ENCODE data around the gene TAMM41.

Gene TAMM41

GRCh38 chr3:11847607-11848006, 922 bp upstream of the TAMM41 start:
- ChIA-PET CTCF (interaction anchor here (0.6 to 2.1 kb wide), 4 partner anchors 10 to 199 kb away, joined by 3 to 8 read pairs (median 5); no protein-coding TSS in a partner anchor), POLR2A (no interaction called here)
- no peak overlapping the region for H3K4me3 ChIP-seq (ENCODE audit: low read depth, low read length)
- H3K36me3 ChIP-seq (ENCODE audit: control insufficient read depth in 2 of 2, insufficient read depth in 1 of 2, low read length in 2 of 2), result peaks cover 10 to 23% of the 10 kb centered on the region in 2 experiments; a peak in 2 of 3 replicates
- TF ChIP-seq, protein P1, sequence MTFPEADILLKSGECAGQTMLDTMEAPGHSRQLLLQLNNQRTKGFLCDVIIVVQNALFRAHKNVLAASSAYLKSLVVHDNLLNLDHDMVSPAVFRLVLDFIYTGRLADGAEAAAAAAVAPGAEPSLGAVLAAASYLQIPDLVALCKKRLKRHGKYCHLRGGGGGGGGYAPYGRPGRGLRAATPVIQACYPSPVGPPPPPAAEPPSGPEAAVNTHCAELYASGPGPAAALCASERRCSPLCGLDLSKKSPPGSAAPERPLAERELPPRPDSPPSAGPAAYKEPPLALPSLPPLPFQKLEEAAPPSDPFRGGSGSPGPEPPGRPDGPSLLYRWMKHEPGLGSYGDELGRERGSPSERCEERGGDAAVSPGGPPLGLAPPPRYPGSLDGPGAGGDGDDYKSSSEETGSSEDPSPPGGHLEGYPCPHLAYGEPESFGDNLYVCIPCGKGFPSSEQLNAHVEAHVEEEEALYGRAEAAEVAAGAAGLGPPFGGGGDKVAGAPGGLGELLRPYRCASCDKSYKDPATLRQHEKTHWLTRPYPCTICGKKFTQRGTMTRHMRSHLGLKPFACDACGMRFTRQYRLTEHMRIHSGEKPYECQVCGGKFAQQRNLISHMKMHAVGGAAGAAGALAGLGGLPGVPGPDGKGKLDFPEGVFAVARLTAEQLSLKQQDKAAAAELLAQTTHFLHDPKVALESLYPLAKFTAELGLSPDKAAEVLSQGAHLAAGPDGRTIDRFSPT (tag by site-specific recombination; IDR thresholded peaks at IDR 0.05), result no peak
- TF ChIP-seq, protein P2, sequence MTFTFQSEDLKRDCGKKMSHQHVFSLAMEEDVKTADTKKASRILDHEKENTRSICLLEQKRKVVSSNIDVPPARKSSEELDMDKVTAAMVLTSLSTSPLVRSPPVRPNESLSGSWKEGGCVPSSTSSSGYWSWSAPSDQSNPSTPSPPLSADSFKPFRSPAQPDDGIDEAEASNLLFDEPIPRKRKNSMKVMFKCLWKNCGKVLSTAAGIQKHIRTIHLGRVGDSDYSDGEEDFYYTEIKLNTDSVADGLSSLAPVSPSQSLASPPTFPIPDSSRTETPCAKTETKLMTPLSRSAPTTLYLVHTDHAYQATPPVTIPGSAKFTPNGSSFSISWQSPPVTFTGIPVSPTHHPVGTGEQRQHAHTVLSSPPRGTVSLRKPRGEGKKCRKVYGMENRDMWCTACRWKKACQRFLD (tag by site-specific recombination; IDR thresholded peaks at IDR 0.05), result no peak
- TF ChIP-seq HOXD13 (CRISPR knock-in tag; IDR thresholded peaks at IDR 0.05; ENCODE audit: borderline replicate concordance), result no peak
- no peak for TF ChIP-seq ZNF132 (tag by site-specific recombination; IDR thresholded peaks at IDR 0.05; ENCODE audit: borderline replicate concordance)
- no peak for TF ChIP-seq ZNF239 (tag by site-specific recombination; IDR thresholded peaks at IDR 0.05)
- TF ChIP-seq, protein P3, sequence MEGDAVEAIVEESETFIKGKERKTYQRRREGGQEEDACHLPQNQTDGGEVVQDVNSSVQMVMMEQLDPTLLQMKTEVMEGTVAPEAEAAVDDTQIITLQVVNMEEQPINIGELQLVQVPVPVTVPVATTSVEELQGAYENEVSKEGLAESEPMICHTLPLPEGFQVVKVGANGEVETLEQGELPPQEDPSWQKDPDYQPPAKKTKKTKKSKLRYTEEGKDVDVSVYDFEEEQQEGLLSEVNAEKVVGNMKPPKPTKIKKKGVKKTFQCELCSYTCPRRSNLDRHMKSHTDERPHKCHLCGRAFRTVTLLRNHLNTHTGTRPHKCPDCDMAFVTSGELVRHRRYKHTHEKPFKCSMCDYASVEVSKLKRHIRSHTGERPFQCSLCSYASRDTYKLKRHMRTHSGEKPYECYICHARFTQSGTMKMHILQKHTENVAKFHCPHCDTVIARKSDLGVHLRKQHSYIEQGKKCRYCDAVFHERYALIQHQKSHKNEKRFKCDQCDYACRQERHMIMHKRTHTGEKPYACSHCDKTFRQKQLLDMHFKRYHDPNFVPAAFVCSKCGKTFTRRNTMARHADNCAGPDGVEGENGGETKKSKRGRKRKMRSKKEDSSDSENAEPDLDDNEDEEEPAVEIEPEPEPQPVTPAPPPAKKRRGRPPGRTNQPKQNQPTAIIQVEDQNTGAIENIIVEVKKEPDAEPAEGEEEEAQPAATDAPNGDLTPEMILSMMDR (tag by site-specific recombination; IDR thresholded peaks at IDR 0.05), result 0 out of 2 replicates have a peak, but pooled peaks have one; percentile 33
- no peak for TF ChIP-seq ZNF791 (tag by site-specific recombination; IDR thresholded peaks at IDR 0.05)
- H3K9me3 ChIP-seq (ENCODE audit: control insufficient read depth, insufficient read depth, low read depth, low read length), result no peaks in the 10 kb centered on the region
- H3K4me1 ChIP-seq (ENCODE audit: control insufficient read depth, insufficient read depth, low read length), result 0 out of 2 replicates have a peak, but pooled peaks cover 4% of the 10 kb centered on the region
- no peak overlapping the region for H3K27ac ChIP-seq (ENCODE audit: extremely low read depth, low read depth, low read length)

DNA sequence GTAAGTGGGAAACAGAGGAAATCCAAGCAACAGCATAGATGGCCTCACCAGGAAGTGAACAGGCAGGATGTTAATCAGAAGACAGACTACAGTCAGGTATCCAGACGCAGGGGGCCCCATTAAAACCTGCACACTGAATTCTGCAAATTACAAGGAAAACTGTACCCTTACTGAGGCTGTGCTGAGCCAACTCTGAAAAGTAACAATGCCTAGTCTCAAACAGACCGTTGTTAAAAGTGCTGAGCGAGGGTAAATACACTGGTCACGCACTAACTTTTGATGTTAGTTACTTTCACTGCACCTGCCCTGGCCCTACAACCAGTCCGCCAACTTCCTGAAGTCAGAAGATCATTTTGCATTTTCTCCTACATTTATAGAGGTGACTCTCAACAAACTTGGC, 1.0 kb downstream of the TAMM41 start:
- Histone ChIP-seq H3K9me3 (ENCODE audit: control insufficient read depth, insufficient read depth, low read depth, low read length) (no peaks in the 10 kb centered on the region), H3K36me3 (ENCODE audit: control insufficient read depth in 2 of 2, insufficient read depth in 1 of 2, low read length in 2 of 2) (peaks cover 23 to 39% of the 10 kb centered on the region in 2 experiments), H3K4me3 (ENCODE audit: low read depth, low read length) (peak overlapping the region; percentile 96), H3K27ac (ENCODE audit: extremely low read depth, low read depth, low read length) (no peak overlapping the region), H3K4me1 (ENCODE audit: control insufficient read depth, insufficient read depth, low read length) (0 out of 2 replicates have a peak, but pooled peaks cover 4% of the 10 kb centered on the region)
- POLR2A ChIA-PET, result no interaction called here
- TF ChIP-seq ZBTB20 (tag by site-specific recombination; IDR thresholded peaks at IDR 0.05) (peak; percentile 100), ZNF473 (tag by site-specific recombination; IDR thresholded peaks at IDR 0.05) (no peak), PRDM1 (tag by site-specific recombination; IDR thresholded peaks at IDR 0.05) (0 out of 2 replicates have a peak, but pooled peaks have one; percentile 17)
- CTCF ChIA-PET, result interaction anchor here (0.7 to 1.2 kb wide), 3 partner anchors 13 to 881 kb away, joined by 3 read pairs; no protein-coding TSS in a partner anchor

GRCh38 chr3:11844891-11845290, 1.8 kb downstream of the TAMM41 start:
- H3K4me3 ChIP-seq (ENCODE audit: low read depth, low read length), result no peak overlapping the region
- CTCF ChIA-PET, result interaction anchor here (0.7 to 1.3 kb wide), 4 partner anchors 12 to 467 kb away, joined by 3 to 5 read pairs (median 3); no protein-coding TSS in a partner anchor
- H3K36me3 ChIP-seq (ENCODE audit: control insufficient read depth in 2 of 2, insufficient read depth in 1 of 2, low read length in 2 of 2), result peaks cover 23 to 46% of the 10 kb centered on the region in 2 experiments
- no peak overlapping the region for H3K27ac ChIP-seq (ENCODE audit: extremely low read depth, low read depth, low read length)
- no peaks in the 10 kb centered on the region for H3K9me3 ChIP-seq (ENCODE audit: control insufficient read depth, insufficient read depth, low read depth, low read length)
- POLR2A ChIA-PET, result no interaction called here
- H3K4me1 ChIP-seq (ENCODE audit: control insufficient read depth, insufficient read depth, low read length), result 0 out of 2 replicates have a peak, but pooled peaks cover 4% of the 10 kb centered on the region
- TF ChIP-seq ZNF629 (tag by site-specific recombination; IDR thresholded peaks at IDR 0.05) (no peak), ZNF274 (IDR thresholded peaks at IDR 0.05; ENCODE audit: low read length) (no peak), ZNF274 (tag by site-specific recombination; IDR thresholded peaks at IDR 0.05; ENCODE audit: borderline replicate concordance) (no peak), ZNF426 (tag by site-specific recombination; IDR thresholded peaks at IDR 0.05) (no peak), ZFP41 (tag by site-specific recombination; IDR thresholded peaks at IDR 0.05; ENCODE audit: borderline replicate concordance) (no peak), ZNF146 (tag by site-specific recombination; IDR thresholded peaks at IDR 0.05) (no peak), GLI4 (tag by site-specific recombination; IDR thresholded peaks at IDR 0.05) (no peak), ZNF701 (tag by site-specific recombination; IDR thresholded peaks at IDR 0.05) (no peak), ZNF324 (tag by site-specific recombination; IDR thresholded peaks at IDR 0.05) (no peak)
- TF ChIP-seq, protein P1 (tag by site-specific recombination; IDR thresholded peaks at IDR 0.05), result no peak
- TF ChIP-seq, protein P4, sequence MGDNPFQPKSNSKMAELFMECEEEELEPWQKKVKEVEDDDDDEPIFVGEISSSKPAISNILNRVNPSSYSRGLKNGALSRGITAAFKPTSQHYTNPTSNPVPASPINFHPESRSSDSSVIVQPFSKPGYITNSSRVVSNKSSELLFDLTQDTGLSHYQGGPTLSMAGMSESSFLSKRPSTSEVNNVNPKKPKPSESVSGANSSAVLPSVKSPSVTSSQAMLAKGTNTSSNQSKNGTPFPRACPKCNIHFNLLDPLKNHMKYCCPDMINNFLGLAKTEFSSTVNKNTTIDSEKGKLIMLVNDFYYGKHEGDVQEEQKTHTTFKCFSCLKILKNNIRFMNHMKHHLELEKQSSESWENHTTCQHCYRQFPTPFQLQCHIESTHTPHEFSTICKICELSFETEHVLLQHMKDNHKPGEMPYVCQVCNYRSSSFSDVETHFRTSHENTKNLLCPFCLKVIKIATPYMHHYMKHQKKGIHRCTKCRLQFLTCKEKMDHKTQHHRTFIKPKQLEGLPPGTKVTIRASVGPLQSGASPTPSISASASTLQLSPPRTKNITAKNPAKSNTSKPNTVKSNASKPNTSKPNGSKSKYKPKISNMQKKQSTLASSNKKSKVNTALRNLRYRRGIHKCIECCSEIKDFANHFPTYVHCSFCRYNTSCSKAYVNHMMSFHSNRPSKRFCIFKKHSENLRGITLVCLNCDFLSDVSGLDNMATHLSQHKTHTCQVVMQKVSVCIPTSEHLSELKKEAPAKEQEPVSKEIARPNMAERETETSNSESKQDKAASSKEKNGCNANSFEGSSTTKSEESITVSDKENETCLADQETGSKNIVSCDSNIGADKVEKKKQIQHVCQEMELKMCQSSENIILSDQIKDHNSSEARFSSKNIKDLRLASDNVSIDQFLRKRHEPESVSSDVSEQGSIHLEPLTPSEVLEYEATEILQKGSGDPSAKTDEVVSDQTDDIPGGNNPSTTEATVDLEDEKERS (tag by site-specific recombination; IDR thresholded peaks at IDR 0.05), result no peak

Data from HEK293 (cell line).